A549 (cell line): Measurements from ENCODE around the gene FOXM1. TPM values are rescaled to one million over a fixed set of nuclear protein-coding genes. Genes with fewer than 3 reads are reported as not detected.

Experiments
- ATAC-seq, 2 experiments: fragments of 200-7000 bp in 1 of 2; fragments of >200 bp in 1 of 2; cut with Nextera tagmentation in 1 of 2; cut with Tn5 transposase in 1 of 2; 3 replicates each; pipeline versions ENCODE4 v1.8.0 to v1.9.1; 2018 to 2020; ENCODE audit warnings: mild to moderate bottlenecking in 1 of 2, moderate library complexity in 1 of 2
- CTCF ChIA-PET: fragments of 300-600 bp; sonication (Branson Sonifier 250); formaldehyde crosslinking; extraction: SDS; loops from one replicate; lab custom pipeline; 2021; ENCODE audit warnings: antibody characterized with exemption, inconsistent platforms; lab: Yijun Ruan, JAX
- POLR2A ChIA-PET: fragments of 350-600 bp; formaldehyde crosslinking; extraction: SDS; loops from one replicate; lab custom pipeline; 2021; ENCODE audit warnings: antibody characterized with exemption, inconsistent platforms; lab: Yijun Ruan, JAX
- DNase-seq, 2 experiments: peaks; one replicate each; pipeline versions ENCODE4 v3.0.0 to v3.0.0-alpha.2; 2011 to 2016; ENCODE audit warnings: low read depth in 1 of 2, low spot score in 1 of 2
- FAIRE-seq: peaks from 2 replicates; lab custom pipeline; 2011; peaks lifted over from hg19 to GRCh38; lab: Jason Lieb, UNC
- H3K27ac ChIP-seq, 2 experiments: fragments of >200 bp; sonication (Bioruptor Twin); formaldehyde crosslinking; 3 replicates each; pipeline ENCODE4 v1.5.1; 2016 to 2017
- H3K4me1 ChIP-seq: fragments of >200 bp; sonication (Bioruptor Twin); formaldehyde crosslinking; 3 replicates; pipeline ENCODE4 v1.6.1; 2016
- H3K4me2 ChIP-seq: fragments of >200 bp; sonication (Bioruptor Twin); formaldehyde crosslinking; 3 replicates; pipeline ENCODE4 v1.6.1; 2016
- H3K4me3 ChIP-seq: fragments of >200 bp; sonication (Bioruptor Twin); formaldehyde crosslinking; 3 replicates; pipeline ENCODE4 v1.5.1; 2016
- H3K9me3 ChIP-seq: fragments of >200 bp; sonication (Bioruptor Twin); formaldehyde crosslinking; 3 replicates; pipeline ENCODE4 v1.6.1; 2016
- ATOH8 ChIP-seq: fragments of 250-450 bp; sonication (Bioruptor Pico); IDR thresholded peaks from 2 replicates; pipeline ENCODE4 v1.5.0; 2020; ENCODE audit warnings: low read depth, mild to moderate bottlenecking, moderate library complexity
- BHLHE40 ChIP-seq: IDR thresholded peaks from 2 replicates; pipeline ENCODE4 v1.6.1; 2012; ENCODE audit warnings: low read depth, low read length, inconsistent platforms
- CEBPB ChIP-seq, 2 experiments: fragments of >200 bp in 1 of 2; sonication (Bioruptor Twin) in 1 of 2; formaldehyde crosslinking in 1 of 2; IDR thresholded peaks; 2 replicates each; pipeline ENCODE4 v1.6.1; 2012 to 2016
- CTCF ChIP-seq: fragments of >200 bp; sonication (Bioruptor Twin); formaldehyde crosslinking; IDR thresholded peaks from 3 replicates; pipeline ENCODE4 v1.5.1; 2016
- EHF ChIP-seq: fragments of 250-450 bp; sonication (Bioruptor Pico); IDR thresholded peaks from 2 replicates; pipeline ENCODE4 v1.5.0; 2020; ENCODE audit warnings: mild to moderate bottlenecking
- EHMT2 ChIP-seq: fragments of 200-600 bp; sonication (generic); IDR thresholded peaks from 2 replicates; pipeline ENCODE4 v1.6.1; 2016; ENCODE audit warnings: antibody characterized with exemption, low read depth, mild to moderate bottlenecking, moderate library complexity
- EP300 ChIP-seq, 2 experiments: fragments of >200 bp; sonication (Bioruptor Twin); formaldehyde crosslinking; IDR thresholded peaks; 2 replicates in 1 of 2; 3 replicates in 1 of 2; pipeline ENCODE4 v1.6.1; 2016 to 2017
- ESRRA ChIP-seq: fragments of 150-350 bp; IDR thresholded peaks from 2 replicates; pipeline ENCODE4 v1.6.1; 2014; ENCODE audit warnings: mild to moderate bottlenecking, low read length, borderline replicate concordance
- FOSL2 ChIP-seq, 2 experiments: fragments of 450-650 bp in 1 of 2; fragments of >200 bp in 1 of 2; sonication (Bioruptor Twin) in 1 of 2; formaldehyde crosslinking; IDR thresholded peaks; 2 replicates each; pipeline versions ENCODE4 v1.5.0 to v1.6.1; 2016 to 2020; ENCODE audit warnings: mild to moderate bottlenecking in 1 of 2, moderate library complexity in 1 of 2
- GATA3 ChIP-seq: IDR thresholded peaks from 2 replicates; pipeline ENCODE4 v1.6.1; 2012; ENCODE audit warnings: borderline replicate concordance
- HDAC2 ChIP-seq: fragments of 200-600 bp; sonication (generic); IDR thresholded peaks from 2 replicates; pipeline ENCODE4 v1.6.1; 2016
- HMGXB4 ChIP-seq: fragments of 250-450 bp; sonication (Bioruptor Pico); IDR thresholded peaks from 2 replicates; pipeline ENCODE4 v1.5.0; 2021; ENCODE audit warnings: mild to moderate bottlenecking, moderate library complexity, borderline replicate concordance
- HOXA7 ChIP-seq: fragments of 250-450 bp; sonication (Bioruptor Pico); IDR thresholded peaks from 2 replicates; pipeline ENCODE4 v1.5.0; 2020; ENCODE audit warnings: mild to moderate bottlenecking, moderate library complexity
- HOXB5 ChIP-seq: fragments of 250-450 bp; sonication (Bioruptor Pico); IDR thresholded peaks from 2 replicates; pipeline ENCODE4 v1.5.0; 2020; ENCODE audit warnings: mild to moderate bottlenecking, moderate library complexity
- JUN ChIP-seq, 2 experiments: fragments of >200 bp; sonication (Bioruptor Twin); formaldehyde crosslinking; IDR thresholded peaks; 2 replicates in 1 of 2; 3 replicates in 1 of 2; pipeline ENCODE4 v1.6.1; 2016 to 2017
- KDM1A ChIP-seq: fragments of 200-600 bp; sonication (generic); IDR thresholded peaks from 2 replicates; pipeline ENCODE4 v1.6.1; 2016; ENCODE audit warnings: low read depth, mild to moderate bottlenecking
- MAZ ChIP-seq: fragments of 150-350 bp; IDR thresholded peaks from 2 replicates; pipeline ENCODE4 v1.6.1; 2014; ENCODE audit warnings: antibody characterized with exemption, low read depth, low read length, borderline replicate concordance
- MYC ChIP-seq: IDR thresholded peaks from 2 replicates; pipeline ENCODE4 v1.6.1; 2012; ENCODE audit warnings: mild to moderate bottlenecking, inconsistent platforms, low read length, improper control_type of control experiment, borderline replicate concordance
- NFE2L2 ChIP-seq: fragments of 150-350 bp; conservative IDR thresholded peaks from 2 replicates; pipeline ENCODE4 v1.6.1; 2014; ENCODE audit warnings: low read length
- NR3C1 ChIP-seq: fragments of >200 bp; sonication (Bioruptor Twin); formaldehyde crosslinking; IDR thresholded peaks from 3 replicates; pipeline ENCODE4 v1.6.1; 2017
- PHF8 ChIP-seq: fragments of 200-600 bp; sonication (generic); IDR thresholded peaks from 2 replicates; pipeline ENCODE4 v1.6.1; 2016; ENCODE audit warnings: low read depth, mild to moderate bottlenecking, antibody characterized with exemption, moderate library complexity, borderline replicate concordance
- RARB ChIP-seq: fragments of 250-450 bp; sonication (Bioruptor Pico); IDR thresholded peaks from 2 replicates; pipeline ENCODE4 v1.8.0; 2021; ENCODE audit warnings: mild to moderate bottlenecking, moderate library complexity
- SREBF2 ChIP-seq: fragments of 450-650 bp; IDR thresholded peaks from 2 replicates; pipeline ENCODE4 v1.6.1; 2014; ENCODE audit warnings: mild to moderate bottlenecking, moderate library complexity
- TFCP2L1 ChIP-seq: fragments of 250-450 bp; sonication (Bioruptor Pico); IDR thresholded peaks from 2 replicates; pipeline ENCODE4 v1.5.0; 2021; ENCODE audit warnings: mild to moderate bottlenecking
- TP53 ChIP-seq: fragments of 250-450 bp; sonication (Bioruptor Pico); IDR thresholded peaks from 2 replicates; pipeline ENCODE4 v1.5.0; 2021; ENCODE audit warnings: mild to moderate bottlenecking, moderate library complexity
- ZC3H11A ChIP-seq: fragments of 450-650 bp; IDR thresholded peaks from 2 replicates; pipeline ENCODE4 v1.6.1; 2014; ENCODE audit warnings: antibody characterized with exemption, mild to moderate bottlenecking
- ZNF302 ChIP-seq: fragments of 250-450 bp; sonication (Bioruptor Pico); IDR thresholded peaks from 2 replicates; pipeline ENCODE4 v1.9.0; 2021; ENCODE audit warnings: inconsistent platforms, mild to moderate bottlenecking, moderate library complexity
- ZSCAN20 ChIP-seq: fragments of 250-450 bp; sonication (Bioruptor Pico); IDR thresholded peaks from 2 replicates; pipeline ENCODE4 v1.8.0; 2022; ENCODE audit warnings: mild to moderate bottlenecking, moderate library complexity
- WGBS: methylation state at CpG from one replicate; pipeline ENCODE4 v1.1.6; 2017; ENCODE audit errors: missing lambda C conversion rate; 5-methylcytosine and 5-hydroxymethylcytosine counted together
- polyA plus RNA-seq, 4 experiments: library from polyadenylated mRNA; depleted of rRNA in 3 of 4; stranded (reverse); fragments of >200 nt; fragmentation: RNase III in 1 of 4; extraction: RNeasy Plus Mini Kit Qiagen cat#74134 plus additional on column Dnase treatment in 1 of 4; gene quantifications; 2 replicates in 3 of 4; 3 replicates in 1 of 4; pipeline ENCODE4 v1.2.3, GENCODE V29; 2011 to 2017
- TF ChIP-seq, protein P1 (sequence below): fragments of >200 bp; sonication (Bioruptor Twin); formaldehyde crosslinking; IDR thresholded peaks from 2 replicates; pipeline ENCODE4 v1.6.1; 2016

Gene FOXM1
- polyA plus RNA-seq, 2 of the 4 experiments (the other 2 are of a cell fraction) = 40.3 to 84.0 TPM

DNA sequence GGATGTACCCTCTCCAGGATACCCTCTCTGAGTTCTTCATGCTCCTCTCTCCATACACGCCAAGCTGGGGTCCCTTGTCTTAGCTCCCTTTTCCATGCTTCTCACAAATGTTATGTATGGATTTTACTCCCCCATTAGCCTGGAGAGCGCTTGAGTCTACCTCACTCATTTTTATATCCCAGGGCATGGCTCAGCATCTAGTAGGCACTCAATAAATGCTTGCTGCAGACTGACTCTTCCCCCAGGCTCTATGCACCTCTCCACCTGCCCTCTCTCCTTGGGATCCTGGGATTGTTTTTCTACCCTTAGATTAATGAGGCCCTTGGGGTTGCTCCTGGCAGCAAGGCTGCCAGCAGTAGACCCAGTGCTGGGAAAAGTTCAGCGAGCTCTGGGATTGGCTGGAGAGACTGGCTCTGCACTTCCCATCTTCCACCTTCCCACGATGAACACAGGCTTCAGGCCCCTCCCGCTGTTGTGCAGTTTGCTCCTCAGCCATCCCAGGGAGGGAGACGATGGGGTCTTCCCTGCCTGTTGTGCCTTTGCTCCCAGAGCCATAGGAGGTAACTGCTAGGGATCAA lies 44.3 kb downstream of the FOXM1 start:
- ATAC-seq = no peak

GRCh38 chr12:2829275-2829674 lies 47.7 kb downstream of the FOXM1 start:
- no peak for FAIRE-seq
- no peak overlapping the region for H3K4me3 ChIP-seq
- H3K27ac ChIP-seq = no peak overlapping the region
- H3K4me2 ChIP-seq = no peak overlapping the region
- no peak for ATAC-seq
- H3K4me1 ChIP-seq = no peaks in the 10 kb centered on the region
- 93% methylated on average over 6 of the region's 6 CpGs for WGBS
- POLR2A ChIA-PET = no interaction called here
- H3K9me3 ChIP-seq = no peaks in the 10 kb centered on the region
- TF ChIP-seq HOXB5 (CRISPR knock-in tag) = no peak
- TF ChIP-seq TFCP2L1 (CRISPR knock-in tag) = no peak
- TF ChIP-seq FOSL2 (IDR thresholded peaks at IDR 0.05) = no peak
- no peak for TF ChIP-seq FOSL2 (CRISPR knock-in tag; IDR thresholded peaks at IDR 0.05)
- TF ChIP-seq HMGXB4 = no peak
- no peak for TF ChIP-seq HDAC2
- no peak for TF ChIP-seq MYC
- TF ChIP-seq PHF8 = no peak
- TF ChIP-seq MAZ = no peak
- TF ChIP-seq ZC3H11A = no peak
- no peak for TF ChIP-seq GATA3
- TF ChIP-seq EHMT2 = no peak
- no peak for TF ChIP-seq ATOH8 (CRISPR knock-in tag)
- no peak for TF ChIP-seq BHLHE40
- TF ChIP-seq KDM1A = no peak
- TF ChIP-seq ZNF302 (CRISPR knock-in tag) = no peak
- DNase-seq = no peak
- CTCF ChIA-PET = no interaction called here

More for the DNA sequence above, 44.3 kb downstream of the FOXM1 start:
- no peak overlapping the region for H3K4me2 ChIP-seq
- 86% methylated on average over 6 of the region's 6 CpGs for WGBS
- DNase-seq = no peak
- no peaks in the 10 kb centered on the region for H3K4me1 ChIP-seq
- POLR2A ChIA-PET = no interaction called here
- no peaks in the 10 kb centered on the region for H3K9me3 ChIP-seq
- H3K27ac ChIP-seq = no peak overlapping the region
- no peak overlapping the region for H3K4me3 ChIP-seq
- CTCF ChIA-PET = interaction anchor here (1.7 to 3.1 kb wide), 3 partner anchors 19 to 201 kb away, joined by 3 to 12 read pairs (median 6); no protein-coding TSS in a partner anchor
- TF ChIP-seq EP300 (IDR thresholded peaks at IDR 0.05) (no peak), TP53 (CRISPR knock-in tag) (no peak), RARB (CRISPR knock-in tag) (no peak), ESRRA (no peak), ATOH8 (CRISPR knock-in tag) (no peak), EHF (CRISPR knock-in tag) (no peak), NFE2L2 (no peak), NR3C1 (no peak), CEBPB (IDR thresholded peaks at IDR 0.05) (no peak), HMGXB4 (no peak), BHLHE40 (no peak), HOXA7 (no peak), MYC (no peak), CTCF (no peak), ZSCAN20 (no peak), SREBF2 (no peak), JUN (IDR thresholded peaks at IDR 0.05) (no peak)
- TF ChIP-seq, protein P1, sequence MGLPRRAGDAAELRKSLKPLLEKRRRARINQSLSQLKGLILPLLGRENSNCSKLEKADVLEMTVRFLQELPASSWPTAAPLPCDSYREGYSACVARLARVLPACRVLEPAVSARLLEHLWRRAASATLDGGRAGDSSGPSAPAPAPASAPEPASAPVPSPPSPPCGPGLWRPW = no peak
- FAIRE-seq = no peak
